HG03159 (cell line): ENCODE results near the gene CD226.
"Not testable (repeated sequence)": the region's sequence is repeated elsewhere in the genome, so short reads cannot be mapped to it uniquely, and the experiment has no call there.

Experiments used
- ATAC-seq: cut with Tn5 transposase; IDR thresholded peaks from one replicate; pipeline ENCODE4 v1.9.1; 2021; ENCODE audit warnings: mild to moderate bottlenecking, moderate library complexity; ENCODE audit not compliant: unreplicated experiment

Gene CD226

GRCh38 chr18:69876490-69876889 lies 71.2 kb downstream of the CD226 start:
- ATAC-seq, result no peak

GRCh38 chr18:69874058-69874457 lies 73.6 kb downstream of the CD226 start:
- ATAC-seq, result no peak

DNA sequence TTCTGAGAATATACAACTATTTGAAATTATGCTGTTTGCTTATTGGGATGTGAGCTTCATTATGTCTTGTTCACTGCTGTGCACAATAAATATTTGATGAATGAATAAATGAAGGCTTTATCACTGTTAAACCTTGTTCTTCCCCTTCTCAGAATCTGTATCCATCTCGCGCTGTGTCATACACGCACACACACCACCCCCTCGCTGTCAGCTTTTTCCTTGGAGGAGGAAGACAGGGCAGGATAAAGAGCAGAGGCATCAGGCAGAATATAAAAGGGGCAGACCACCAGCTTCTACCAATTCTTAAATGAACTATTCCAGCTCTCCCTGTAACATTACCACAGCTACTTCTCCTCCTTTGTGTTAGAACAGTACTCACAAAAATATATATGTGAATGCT lies 75.0 kb downstream of the CD226 start:
- ATAC-seq, result no peak

DNA sequence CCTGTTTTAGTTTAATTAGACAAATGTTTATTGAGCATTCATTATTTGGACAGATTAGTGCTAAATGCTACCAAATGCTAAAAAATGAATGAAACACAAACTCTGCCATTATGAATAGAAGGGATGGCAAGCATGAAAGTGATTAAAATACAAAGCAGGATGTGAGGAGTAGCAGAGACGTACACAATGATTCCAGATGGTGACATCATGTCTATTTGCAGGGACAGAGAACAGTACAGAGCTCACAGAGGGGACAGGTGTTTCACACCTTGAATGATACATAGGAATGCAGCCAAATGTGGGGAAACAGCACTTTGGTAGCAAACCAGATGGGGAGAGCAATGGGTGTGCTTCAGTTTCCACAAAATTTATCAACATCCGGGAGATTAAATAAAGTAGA lies 76.3 kb downstream of the CD226 start:
- ATAC-seq, result no peak

DNA sequence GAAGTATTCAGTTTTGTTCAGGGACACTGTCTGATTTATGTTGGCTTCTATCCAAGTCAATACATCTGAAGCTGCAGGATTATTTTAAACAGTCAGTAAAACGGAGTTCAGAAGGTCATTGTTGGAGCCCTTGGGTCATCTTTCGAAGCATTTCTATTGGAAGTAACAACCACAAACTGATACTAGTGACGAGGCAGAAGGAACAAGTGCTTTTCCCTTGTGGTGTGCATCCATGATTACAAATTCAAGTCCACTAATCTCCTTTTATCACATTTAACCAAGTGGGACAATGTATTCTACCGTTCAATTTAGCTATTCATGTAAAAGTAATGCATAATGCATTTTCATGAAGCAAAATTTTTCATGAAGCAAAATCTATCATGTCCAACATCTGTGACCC lies 76.9 kb downstream of the CD226 start:
- ATAC-seq, result no peak

DNA sequence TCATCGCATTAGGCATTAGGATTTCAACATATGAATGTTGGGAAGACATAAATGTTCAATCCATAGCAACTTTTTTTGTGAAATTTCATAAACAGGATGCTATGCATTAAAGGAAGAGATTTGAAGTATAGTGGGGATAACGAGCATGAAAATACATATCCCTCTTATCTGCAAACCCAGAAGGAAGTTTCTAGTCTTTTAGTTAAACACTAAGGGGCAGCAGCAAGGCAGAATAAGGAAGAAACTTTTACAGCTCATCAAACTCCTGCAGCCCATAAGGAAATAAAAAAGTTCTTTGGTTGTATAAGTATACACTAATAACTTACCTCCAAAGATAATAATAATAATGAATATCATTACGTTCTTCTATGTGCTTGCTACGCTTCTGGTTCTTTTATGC lies 81.5 kb downstream of the CD226 start:
- ATAC-seq, result no peak

GRCh38 chr18:69865776-69866175 lies 81.9 kb downstream of the CD226 start:
- no peak for ATAC-seq

GRCh38 chr18:69864802-69865201 lies 82.9 kb downstream of the CD226 start:
- peak; percentile 82 for ATAC-seq

DNA sequence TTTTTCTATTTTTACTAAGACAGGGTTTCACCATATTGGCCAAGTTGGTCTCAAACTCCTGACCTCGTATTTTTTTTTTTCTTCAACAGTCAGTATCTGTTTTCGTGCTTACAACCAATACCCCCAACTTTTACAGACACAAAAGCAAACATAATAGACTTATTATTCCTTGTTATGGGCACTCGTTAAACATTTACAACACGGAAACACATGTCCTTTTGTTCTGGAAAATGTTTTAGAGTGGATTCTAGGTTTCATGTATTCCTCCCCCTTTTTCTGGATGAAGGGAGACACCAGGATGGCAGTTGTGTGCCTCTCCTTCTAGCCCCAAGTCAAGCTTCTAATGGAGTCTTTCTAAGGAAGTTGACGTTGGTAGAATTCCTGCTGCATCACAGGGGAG lies 88.8 kb downstream of the CD226 start:
- ATAC-seq, result no peak

DNA sequence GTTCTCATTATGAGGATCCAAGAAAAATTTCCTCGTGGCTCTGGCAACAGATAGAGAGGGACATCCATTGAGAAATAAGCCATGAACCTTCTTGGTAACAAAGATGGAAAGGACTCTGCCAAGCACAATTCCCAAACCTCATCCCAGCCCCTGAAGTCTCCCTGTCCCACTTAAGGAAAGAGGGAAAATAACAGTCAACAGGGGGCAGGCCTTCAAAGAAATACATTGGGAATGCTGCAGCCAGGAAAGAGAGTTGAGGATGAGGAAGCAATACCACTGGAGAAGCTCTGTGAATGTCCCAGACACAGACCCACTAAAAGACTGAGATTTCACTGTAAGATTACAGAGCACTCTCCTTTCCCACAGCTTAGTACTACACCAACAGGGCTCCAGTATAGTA lies 93.2 kb downstream of the CD226 start:
- no peak for ATAC-seq

GRCh38 chr18:69853051-69853450 lies 94.6 kb downstream of the CD226 start:
- no peak for ATAC-seq

DNA sequence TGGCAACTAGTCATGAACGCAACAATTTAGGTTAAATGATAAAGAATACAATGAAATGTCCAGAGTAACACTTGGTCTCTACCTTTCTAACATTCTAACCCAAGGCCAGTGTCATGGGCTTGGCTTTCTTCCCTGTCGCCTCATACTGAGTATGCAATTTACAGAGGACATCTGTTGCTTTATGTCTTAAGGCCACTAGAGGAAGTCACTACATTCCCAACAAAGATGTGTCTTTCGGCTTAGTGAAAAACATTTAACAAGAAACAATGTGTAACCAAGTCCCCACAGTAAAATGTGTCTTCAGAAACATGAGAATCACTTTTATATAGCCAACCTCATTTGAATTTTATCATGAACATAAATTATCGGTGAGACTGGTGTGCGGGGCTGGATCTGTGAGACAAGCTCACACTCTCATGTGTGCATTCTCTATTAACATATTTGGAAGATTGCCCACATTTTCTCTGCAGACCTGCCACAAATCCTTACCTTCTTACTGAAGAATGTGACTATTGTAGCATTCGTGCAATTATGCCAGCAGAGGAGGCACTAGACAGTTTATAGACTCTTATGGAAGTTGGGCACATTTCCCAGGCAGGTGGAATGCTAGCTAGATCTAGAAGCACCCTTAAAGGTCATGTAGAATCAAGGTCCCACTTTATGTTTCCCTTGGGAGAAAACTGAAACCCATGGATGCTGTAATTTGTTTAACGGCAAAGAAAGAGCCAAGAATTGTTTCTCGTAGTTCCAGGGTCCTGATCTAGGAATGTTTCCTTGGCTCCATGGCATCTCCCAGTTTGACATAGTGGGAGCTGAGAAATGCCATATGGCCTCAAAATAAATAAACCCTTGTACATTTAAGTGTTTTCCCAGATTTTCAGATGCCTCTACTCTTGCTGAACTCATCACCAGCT lies 101.8 kb downstream of the CD226 start:
- ATAC-seq, result no peak

DNA sequence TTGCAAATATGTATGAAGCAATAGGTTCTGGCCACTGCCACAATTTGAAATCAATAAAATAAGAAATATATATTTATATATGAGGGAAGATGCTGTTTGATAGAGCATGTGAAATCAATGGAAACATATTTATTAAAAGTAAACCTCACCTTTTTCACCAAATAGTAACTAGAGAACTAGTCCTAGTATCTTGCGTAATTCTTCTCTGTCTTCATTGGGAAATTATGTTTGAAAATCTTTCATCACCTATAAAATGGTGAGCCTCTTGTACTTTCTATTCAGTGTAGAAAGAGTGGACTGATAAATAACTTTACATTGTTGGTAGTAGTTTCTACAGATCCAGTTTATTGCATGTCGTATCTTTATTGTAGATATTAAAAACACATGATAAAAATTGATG lies 103.0 kb downstream of the CD226 start:
- no peak for ATAC-seq

DNA sequence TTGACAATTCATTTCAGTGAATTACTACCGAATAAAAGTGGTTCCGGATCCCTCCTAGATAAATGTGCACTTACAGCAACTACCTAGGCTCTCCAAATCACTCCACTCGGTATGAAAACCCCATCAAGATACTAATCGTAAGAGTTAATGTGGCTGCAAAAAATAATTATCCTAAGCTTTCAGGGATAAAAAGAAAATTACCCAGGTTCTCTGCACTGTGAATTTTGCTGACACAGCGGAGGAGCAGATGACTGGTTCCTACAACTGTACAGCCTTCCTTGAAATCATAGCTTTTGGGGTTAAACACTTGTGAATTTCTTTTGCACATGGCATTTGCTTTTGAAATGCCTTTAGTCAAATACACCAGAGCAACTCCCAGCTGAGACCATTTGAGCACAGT lies 104.7 kb downstream of the CD226 start:
- ATAC-seq, result no peak

DNA sequence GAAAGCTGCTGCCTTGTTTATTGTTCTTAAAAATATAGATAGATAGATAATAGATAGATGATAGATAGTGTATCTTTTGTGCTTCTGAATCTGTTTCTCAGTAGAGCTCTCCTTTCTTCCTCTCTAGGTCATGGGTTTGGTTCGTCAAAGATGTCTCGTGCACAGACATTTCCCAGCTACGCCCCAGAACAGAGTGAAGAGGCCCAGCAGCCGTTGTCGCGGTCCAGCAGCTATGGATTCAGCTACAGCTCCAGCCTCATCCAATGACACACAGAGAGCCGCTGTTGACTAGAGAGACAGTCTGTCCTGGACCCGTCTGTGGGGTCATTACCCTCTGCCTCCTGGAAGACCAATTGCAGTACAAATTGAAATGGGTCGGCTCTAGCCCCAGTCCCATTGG lies 106.6 kb downstream of the CD226 start:
- ATAC-seq, result no peak

DNA sequence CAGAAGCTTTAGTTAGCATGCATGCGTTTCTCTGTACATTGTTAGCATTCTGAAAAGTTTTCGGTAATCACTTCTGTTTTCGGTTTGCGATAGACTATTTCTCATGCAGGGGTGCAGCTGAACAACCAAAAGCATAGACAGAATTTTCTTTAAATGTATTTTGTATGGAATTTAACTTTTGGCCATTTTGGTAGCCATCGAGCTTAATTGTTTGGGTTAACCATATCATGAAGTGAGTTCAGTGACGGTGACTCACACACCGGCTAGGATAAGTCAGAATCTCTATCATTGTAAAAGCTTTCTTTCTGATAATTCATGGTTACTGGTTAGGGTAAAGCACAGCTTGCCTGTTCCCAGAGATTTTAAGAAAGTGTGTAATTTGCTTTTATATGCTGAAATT lies 107.2 kb downstream of the CD226 start:
- ATAC-seq, result no peak

DNA sequence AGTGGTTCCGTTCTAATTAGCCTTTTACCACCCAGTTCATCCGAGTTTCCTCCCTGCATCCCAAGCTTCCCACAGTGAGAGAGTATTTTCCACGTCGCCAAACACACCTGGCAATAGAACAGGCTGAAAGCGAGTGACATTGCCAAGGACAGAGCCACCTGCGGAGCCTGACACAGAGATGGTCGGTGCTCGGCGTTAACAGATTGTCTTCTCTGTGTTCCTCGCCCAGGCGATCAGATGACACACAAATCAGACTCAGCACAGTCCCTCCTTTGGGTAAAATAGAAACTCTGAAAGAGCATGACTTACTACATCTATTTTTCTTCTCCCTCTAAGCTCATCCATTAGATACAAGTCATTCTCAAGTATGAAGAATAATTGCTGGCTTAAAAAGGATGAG lies 107.7 kb downstream of the CD226 start:
- no peak for ATAC-seq

DNA sequence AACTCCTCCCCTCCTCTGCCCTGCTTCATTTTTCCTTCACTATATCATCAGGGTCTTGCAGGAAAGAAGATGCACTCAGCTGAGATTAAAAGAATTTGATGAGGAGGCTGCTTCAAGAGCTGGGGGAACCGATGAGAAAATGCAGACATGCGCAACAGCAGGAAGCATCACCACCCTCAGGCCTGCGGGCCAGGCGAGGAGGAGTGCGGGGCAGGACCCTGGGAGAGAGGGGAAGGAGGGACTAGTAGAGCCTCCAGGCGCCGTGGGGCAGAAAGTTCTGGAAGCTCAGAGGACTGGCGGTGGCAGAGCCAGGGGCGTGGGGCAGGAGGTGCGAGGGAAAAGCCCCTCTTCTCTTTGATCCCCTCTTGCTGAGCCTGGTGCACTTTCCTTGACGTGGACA lies 108.2 kb downstream of the CD226 start:
- no peak for ATAC-seq

DNA sequence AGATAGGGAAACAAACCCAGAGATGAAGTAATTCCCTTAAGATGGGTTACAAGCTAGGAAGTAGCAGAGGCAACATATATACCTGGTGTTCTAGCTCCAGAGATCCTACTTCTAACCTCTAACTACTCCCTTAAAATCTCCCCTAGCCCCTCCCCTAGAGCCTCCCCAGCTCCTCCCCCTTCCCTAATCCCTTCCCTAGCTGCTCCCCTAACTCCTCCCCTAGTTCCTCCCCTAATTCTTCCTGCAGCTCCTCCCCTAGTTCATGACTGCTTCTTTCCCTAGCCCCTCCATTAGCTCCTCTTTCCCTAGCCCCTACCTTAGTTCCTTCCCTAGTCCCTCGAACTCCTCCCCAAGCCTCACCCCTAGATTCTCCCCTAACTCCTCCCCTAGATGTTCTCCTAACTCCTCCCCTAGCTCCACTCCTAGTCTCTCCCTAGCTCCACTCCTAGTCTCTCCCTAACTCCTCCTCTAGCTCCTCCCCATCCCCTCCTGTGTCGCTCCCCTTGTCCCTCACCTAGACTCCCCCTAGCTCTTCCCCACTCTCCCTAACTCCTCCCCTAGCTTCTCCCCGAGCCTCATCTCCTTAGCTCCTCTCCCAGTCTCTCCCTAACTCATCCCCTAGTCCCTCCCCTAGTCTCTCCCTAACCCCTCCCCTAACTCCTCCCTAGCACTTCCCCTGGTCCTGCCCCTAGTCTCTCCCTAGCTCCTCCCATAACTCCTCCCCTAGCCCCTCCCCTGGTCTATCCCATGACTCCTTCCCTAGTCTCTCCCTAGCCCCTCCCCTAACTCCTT lies 108.9 kb downstream of the CD226 start:
- no peak for ATAC-seq

GRCh38 chr18:69838003-69838402 lies 109.7 kb downstream of the CD226 start:
- ATAC-seq, result no peak

DNA sequence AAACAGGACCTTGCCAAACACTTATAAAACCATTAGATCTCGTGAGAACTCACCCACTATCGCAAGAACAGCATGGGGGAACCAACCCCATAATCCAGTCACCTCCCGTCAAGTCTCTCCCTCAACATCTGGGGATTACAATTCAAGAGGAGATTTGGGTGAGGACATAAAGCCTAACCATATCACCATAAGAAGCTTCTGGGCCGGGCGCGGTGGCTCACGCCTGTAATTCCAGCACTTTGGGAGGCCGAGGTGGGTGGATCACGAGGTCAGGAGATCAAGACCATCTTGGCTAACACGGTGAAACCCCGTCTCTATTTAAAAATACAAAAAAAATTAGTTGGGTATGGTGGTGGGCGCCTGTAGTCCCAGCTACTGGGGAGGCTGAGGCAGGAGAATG lies 112.7 kb downstream of the CD226 start:
- ATAC-seq, result not testable (repeated sequence)

DNA sequence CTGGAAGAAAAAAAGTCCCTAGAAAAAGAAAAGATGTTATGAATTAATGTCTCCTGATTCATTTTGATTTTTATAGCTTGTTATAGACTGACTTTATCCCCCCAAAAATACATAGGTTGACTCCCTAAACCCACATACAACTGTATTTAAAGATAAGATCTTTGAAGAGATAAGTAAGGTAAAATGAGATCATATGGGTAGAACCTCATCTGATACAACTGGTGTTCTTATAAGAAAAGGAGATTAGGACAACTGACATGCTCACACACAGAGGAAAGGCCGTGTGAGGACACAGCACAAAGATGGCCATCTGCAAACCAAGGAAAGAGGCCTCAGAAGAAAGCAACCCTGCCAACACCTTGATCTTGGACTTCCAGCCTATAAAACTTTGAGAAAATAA lies 117.5 kb downstream of the CD226 start:
- ATAC-seq, result no peak
